Dermis microvascular lymphatic vessel endothelial cell (primary cell): ENCODE data around the gene PARD3. TPM values are rescaled to one million over a fixed set of nuclear protein-coding genes. Genes with fewer than 3 reads are reported as not detected.
"Not testable (repeated sequence)": the region's sequence is repeated elsewhere in the genome, so short reads cannot be mapped to it uniquely, and the experiment has no call there.

Source experiments
- DNase-seq, 2 donors: peaks; one replicate each; pipeline versions ENCODE4 v3.0.0 to v3.0.0-alpha.2; 2010; ENCODE audit warnings: low read depth in 2 of 2
- total RNA-seq: library from RNA; depleted of rRNA; stranded (reverse); fragments of >200 nt; gene quantifications from 2 replicates; pipeline ENCODE4 v1.2.1, GENCODE V29; 2014

PARD3 gene
- total RNA-seq, 1 donor from 2014 or later = 22.6 TPM

- no peak for DNase-seq
These were observed 455.7 kb downstream of the PARD3 start for GRCh38 chr10:34359435-34359813.

GRCh38 chr10:34358729-34359434 is 456.2 kb downstream of the PARD3 start:
- DNase-seq = no peak

GRCh38 chr10:34356463-34356862 is 458.6 kb downstream of the PARD3 start:
- no peak for DNase-seq

- DNase-seq = not testable (repeated sequence)
These were observed 461.6 kb downstream of the PARD3 start for GRCh38 chr10:34353530-34353929.

GRCh38 chr10:34352599-34353204 is 462.4 kb downstream of the PARD3 start:
- DNase-seq = not testable (repeated sequence)

- DNase-seq = peak; percentile 17 to 36
These were observed 463.9 kb downstream of the PARD3 start for GRCh38 chr10:34351161-34351560.

GRCh38 chr10:34348917-34349485 is 466.1 kb downstream of the PARD3 start:
- DNase-seq = no peak

GRCh38 chr10:34348021-34348420 is 467.1 kb downstream of the PARD3 start:
- no peak for DNase-seq

GRCh38 chr10:34347131-34347530 is 468.0 kb downstream of the PARD3 start:
- no peak for DNase-seq

GRCh38 chr10:34346516-34347100 is 468.5 kb downstream of the PARD3 start:
- no peak for DNase-seq

GRCh38 chr10:34345383-34345782 is 469.7 kb downstream of the PARD3 start:
- no peak for DNase-seq

GRCh38 chr10:34343764-34344163 is 471.3 kb downstream of the PARD3 start:
- DNase-seq = peak in 1 of 2 donors; percentile 22

- no peak for DNase-seq
These were observed 473.6 kb downstream of the PARD3 start for GRCh38 chr10:34341473-34341872.

- no peak for DNase-seq
These were observed 474.2 kb downstream of the PARD3 start for GRCh38 chr10:34340934-34341333.

- DNase-seq = no peak
These were observed 475.1 kb downstream of the PARD3 start for GRCh38 chr10:34339816-34340553.

- peak in 1 of 2 donors; percentile 83 for DNase-seq
These were observed 477.2 kb downstream of the PARD3 start for GRCh38 chr10:34337917-34338316.

GRCh38 chr10:34335960-34336690 is 479.0 kb downstream of the PARD3 start:
- DNase-seq = no peak

GRCh38 chr10:34334908-34335307 is 480.2 kb downstream of the PARD3 start:
- no peak for DNase-seq

GRCh38 chr10:34333513-34333912 is 481.6 kb downstream of the PARD3 start:
- DNase-seq = peak; percentile 56 to 57

- DNase-seq = no peak
These were observed 487.9 kb downstream of the PARD3 start for GRCh38 chr10:34327184-34327583.

- peak; percentile 64 to 84 for DNase-seq
These were observed 491.9 kb downstream of the PARD3 start for GRCh38 chr10:34323192-34323591.
